Fibroblast of lung (primary cell): ENCODE results near the gene KCNJ6. TPM values are rescaled to one million over a fixed set of nuclear protein-coding genes. Genes with fewer than 3 reads are reported as not detected.

Experiments used
- DNase-seq, 2 donors: peaks; one replicate each; pipeline versions ENCODE4 v3.0.0 to v3.0.0-alpha.2; 2010; ENCODE audit warnings: low read depth in 2 of 2
- H2AFZ ChIP-seq: 2 replicates; pipeline ENCODE4 v1.5.1; 2012; ENCODE audit warnings: low read length, control low read depth, inconsistent platforms
- H3K27ac ChIP-seq: 2 replicates; pipeline ENCODE4 v1.5.1; 2011; ENCODE audit warnings: low read length, control low read depth; ENCODE audit not compliant: insufficient read depth
- H3K27me3 ChIP-seq: 2 replicates; pipeline ENCODE4 v1.5.1; 2011; ENCODE audit warnings: mild to moderate bottlenecking, low read length; ENCODE audit not compliant: control insufficient read depth, insufficient read depth
- H3K36me3 ChIP-seq: 2 replicates; pipeline ENCODE4 v1.5.1; 2011; ENCODE audit warnings: low read length; ENCODE audit not compliant: control insufficient read depth, insufficient read depth
- H3K4me1 ChIP-seq: 2 replicates; pipeline ENCODE4 v1.5.1; 2011; ENCODE audit warnings: low read length; ENCODE audit not compliant: control insufficient read depth, insufficient read depth; ENCODE audit errors: extremely low read depth
- H3K4me2 ChIP-seq: 2 replicates; pipeline ENCODE4 v1.5.1; 2011; ENCODE audit warnings: low read length, control low read depth; ENCODE audit not compliant: insufficient read depth; ENCODE audit errors: extremely low read depth
- H3K4me3 ChIP-seq, 4 experiments: fragments of 200-600 bp in 1 of 4; sonication (generic) in 1 of 4; replicated peaks in 1 of 4; 2 replicates each; pipeline ENCODE4 v1.5.1; 2011 to 2016; ENCODE audit warnings: low read length in 4 of 4, low read depth in 3 of 4, mild to moderate bottlenecking in 3 of 4, control low read depth in 2 of 4, inconsistent platforms in 1 of 4, mixed read lengths in 1 of 4; ENCODE audit not compliant: insufficient read depth in 1 of 4; ENCODE audit errors: control extremely low read depth in 1 of 4
- H3K79me2 ChIP-seq: 2 replicates; pipeline ENCODE4 v1.5.1; 2012; ENCODE audit warnings: mild to moderate bottlenecking, low read length, inconsistent platforms; ENCODE audit not compliant: control insufficient read depth, insufficient read depth
- H3K9ac ChIP-seq: 2 replicates; pipeline ENCODE4 v1.5.1; 2011; ENCODE audit warnings: mild to moderate bottlenecking, low read length, control low read depth; ENCODE audit not compliant: insufficient read depth
- H3K9me3 ChIP-seq: 2 replicates; pipeline ENCODE4 v1.5.1; 2012; ENCODE audit warnings: low read depth, low read length; ENCODE audit not compliant: control insufficient read depth, insufficient read depth
- H4K20me1 ChIP-seq: 2 replicates; pipeline ENCODE4 v1.5.1; 2011; ENCODE audit warnings: low read length; ENCODE audit not compliant: control insufficient read depth, insufficient read depth; ENCODE audit errors: extremely low read depth
- EZH2 ChIP-seq: IDR thresholded peaks from 2 replicates; pipeline ENCODE4 v1.5.1; 2012; ENCODE audit warnings: low read length, control low read depth, mild to moderate bottlenecking; ENCODE audit errors: missing control alignments
- polyA minus RNA-seq: library from RNA; depleted of rRNA, polyadenylated mRNA; stranded (reverse); fragments of >200 nt; gene quantifications from 2 replicates; pipeline ENCODE4 v1.2.3, GENCODE V29; 2011; ENCODE audit warnings: low replicate concordance
- polyA plus RNA-seq, 2 donors: library from polyadenylated mRNA; depleted of rRNA in 1 of 2; stranded (reverse) in 1 of 2; unstranded in 1 of 2; fragments of >200 nt; gene quantifications; 2 replicates each; pipeline ENCODE4 v1.2.1, GENCODE V29; 2011 to 2012; ENCODE audit warnings: missing spikeins in 1 of 2
- total RNA-seq: library from RNA; depleted of rRNA; stranded (reverse); fragments of >200 nt; gene quantifications from 2 replicates; pipeline ENCODE4 v1.2.1, GENCODE V29; 2014
- TF ChIP-seq, protein P1 (sequence below), 2 donors: IDR thresholded peaks in 1 of 2; conservative IDR thresholded peaks in 1 of 2; 1 replicate in 1 of 2; 2 replicates in 1 of 2; pipeline ENCODE4 v1.5.1; 2011 to 2012; ENCODE audit warnings: low read length in 2 of 2, control low read depth in 1 of 2, inconsistent platforms in 1 of 2, low read depth in 1 of 2, mild to moderate bottlenecking in 1 of 2

KCNJ6 gene, protein sequence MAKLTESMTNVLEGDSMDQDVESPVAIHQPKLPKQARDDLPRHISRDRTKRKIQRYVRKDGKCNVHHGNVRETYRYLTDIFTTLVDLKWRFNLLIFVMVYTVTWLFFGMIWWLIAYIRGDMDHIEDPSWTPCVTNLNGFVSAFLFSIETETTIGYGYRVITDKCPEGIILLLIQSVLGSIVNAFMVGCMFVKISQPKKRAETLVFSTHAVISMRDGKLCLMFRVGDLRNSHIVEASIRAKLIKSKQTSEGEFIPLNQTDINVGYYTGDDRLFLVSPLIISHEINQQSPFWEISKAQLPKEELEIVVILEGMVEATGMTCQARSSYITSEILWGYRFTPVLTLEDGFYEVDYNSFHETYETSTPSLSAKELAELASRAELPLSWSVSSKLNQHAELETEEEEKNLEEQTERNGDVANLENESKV
- total RNA-seq = under 0.01 TPM in 1 of 2 replicates, not detected in the other
- 0.03 and 7.6 TPM in 2 replicates for polyA plus RNA-seq
- 0.02 and 4.7 TPM in 2 replicates for polyA plus RNA-seq (2012)
- polyA minus RNA-seq = 5.8 TPM in 1 of 2 replicates, not detected in the other

DNA sequence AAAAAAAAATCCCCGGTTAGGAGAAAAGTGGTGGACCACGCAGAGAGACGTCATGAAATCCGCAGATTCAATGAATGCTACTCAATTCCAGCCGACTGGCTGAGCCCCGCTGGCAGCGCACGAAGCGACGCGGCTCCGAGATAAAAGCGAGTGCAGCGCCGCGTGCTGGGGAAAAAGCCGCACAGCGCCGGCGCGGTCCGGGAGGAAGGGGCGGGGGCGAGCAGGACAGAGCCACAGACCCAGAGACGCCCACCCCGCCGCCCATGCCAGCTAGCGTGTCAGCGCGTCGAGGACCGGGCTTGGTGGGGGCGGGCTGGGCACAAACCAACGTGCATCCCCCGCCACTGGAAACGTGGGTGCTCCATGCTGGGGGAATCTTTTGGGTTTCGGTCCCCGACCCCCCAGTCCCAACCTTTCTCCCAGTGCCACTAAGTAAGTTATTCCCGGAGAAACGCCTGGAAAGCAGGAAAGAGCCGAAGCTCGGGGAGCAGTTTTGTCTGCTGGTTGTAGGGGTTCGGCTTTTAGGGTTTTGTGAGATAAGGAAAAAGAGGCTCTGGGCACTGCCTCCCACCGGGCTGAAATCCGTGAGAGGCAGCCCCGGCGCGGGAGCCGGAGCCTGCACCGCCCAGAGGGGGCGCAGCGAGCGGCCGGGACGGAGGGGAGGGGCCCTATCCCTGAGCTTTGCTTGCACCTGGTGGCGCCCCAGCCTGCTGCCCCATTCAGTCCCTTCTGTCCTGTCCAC lies at the start of gene KCNJ6:
Gene KCNJ6, minus strand, starts transcription at position 148 of the 742 bp plus-strand sequence. CDS start 75,775 bp downstream, outside the sequence.
- peak within 1 kb of the TSS; percentile 14 for H2AFZ ChIP-seq
- no peaks in the 10 kb centered on the region for H3K9me3 ChIP-seq
- peak; percentile 41 to 59 for DNase-seq
- peak within 1 kb of the TSS; percentile 69 for H3K4me2 ChIP-seq
- peak within 1 kb of the TSS; percentile 35 to 58 (median 50) for H3K4me3 ChIP-seq
- peak within 1 kb of the TSS; percentile 62 for H3K9ac ChIP-seq
- H3K27me3 ChIP-seq = peaks cover 13% of the 10 kb centered on the region
- H3K27ac ChIP-seq = peak within 1 kb of the TSS; percentile 28
- H3K4me1 ChIP-seq = peaks cover 4% of the 10 kb centered on the region
- no peaks in the 10 kb centered on the region for H3K79me2 ChIP-seq
- TF ChIP-seq, protein P1, sequence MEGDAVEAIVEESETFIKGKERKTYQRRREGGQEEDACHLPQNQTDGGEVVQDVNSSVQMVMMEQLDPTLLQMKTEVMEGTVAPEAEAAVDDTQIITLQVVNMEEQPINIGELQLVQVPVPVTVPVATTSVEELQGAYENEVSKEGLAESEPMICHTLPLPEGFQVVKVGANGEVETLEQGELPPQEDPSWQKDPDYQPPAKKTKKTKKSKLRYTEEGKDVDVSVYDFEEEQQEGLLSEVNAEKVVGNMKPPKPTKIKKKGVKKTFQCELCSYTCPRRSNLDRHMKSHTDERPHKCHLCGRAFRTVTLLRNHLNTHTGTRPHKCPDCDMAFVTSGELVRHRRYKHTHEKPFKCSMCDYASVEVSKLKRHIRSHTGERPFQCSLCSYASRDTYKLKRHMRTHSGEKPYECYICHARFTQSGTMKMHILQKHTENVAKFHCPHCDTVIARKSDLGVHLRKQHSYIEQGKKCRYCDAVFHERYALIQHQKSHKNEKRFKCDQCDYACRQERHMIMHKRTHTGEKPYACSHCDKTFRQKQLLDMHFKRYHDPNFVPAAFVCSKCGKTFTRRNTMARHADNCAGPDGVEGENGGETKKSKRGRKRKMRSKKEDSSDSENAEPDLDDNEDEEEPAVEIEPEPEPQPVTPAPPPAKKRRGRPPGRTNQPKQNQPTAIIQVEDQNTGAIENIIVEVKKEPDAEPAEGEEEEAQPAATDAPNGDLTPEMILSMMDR (conservative IDR thresholded peaks at IDR 0.05 in 1 of 2, IDR thresholded peaks at IDR 0.05 in 1 of 2; ENCODE audit: low read depth in 1 of 2, low read length in 2 of 2) = peak; percentile 73 to 84
- no peak for TF ChIP-seq EZH2
- H3K36me3 ChIP-seq = no peaks in the 10 kb centered on the region
- H4K20me1 ChIP-seq = no peaks in the 10 kb centered on the region

DNA sequence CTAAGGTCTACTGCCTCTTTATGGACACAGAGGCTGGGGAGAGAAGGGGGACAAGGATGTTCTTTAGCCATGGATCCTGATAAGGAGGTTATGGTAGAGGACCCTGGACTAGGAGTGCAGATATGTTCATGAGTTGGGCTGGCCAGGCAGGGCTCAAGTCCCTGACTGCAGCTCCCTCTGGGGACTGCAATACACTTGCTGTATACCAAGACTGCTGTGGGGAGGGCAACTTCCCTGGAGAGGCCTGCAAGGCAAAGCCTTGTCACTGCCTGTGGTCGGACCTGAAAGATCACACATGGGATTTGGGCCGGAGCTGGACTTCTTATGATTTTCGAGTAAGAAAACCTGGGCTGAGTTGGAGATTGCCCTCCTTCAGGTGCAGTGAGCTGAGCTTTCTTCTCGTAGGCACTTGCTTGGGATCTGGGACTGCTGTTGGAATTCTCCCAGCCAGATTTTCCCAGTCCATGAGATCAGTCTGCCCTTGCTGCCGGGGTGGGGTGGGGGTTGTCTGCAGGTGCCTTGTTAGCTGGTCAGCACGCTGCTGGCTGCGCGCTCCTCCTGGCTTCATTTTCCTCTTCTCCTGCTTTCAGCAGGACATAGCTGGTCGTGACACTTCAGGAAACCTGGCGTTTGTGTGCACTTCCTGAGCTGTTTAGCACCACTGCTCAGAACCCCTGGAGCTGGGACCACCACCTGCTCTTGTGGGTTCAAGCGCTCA lies 49.0 kb upstream of the KCNJ6 start:
- no peaks in the 10 kb centered on the region for H3K79me2 ChIP-seq
- no peak overlapping the region for H3K4me3 ChIP-seq
- H3K27ac ChIP-seq = no peak overlapping the region
- H2AFZ ChIP-seq = no peak overlapping the region
- no peaks in the 10 kb centered on the region for H4K20me1 ChIP-seq
- no peaks in the 10 kb centered on the region for H3K4me1 ChIP-seq
- H3K27me3 ChIP-seq = peaks cover 2% of the 10 kb centered on the region
- H3K9ac ChIP-seq = no peak overlapping the region
- no peak for DNase-seq
- TF ChIP-seq, protein P1 (conservative IDR thresholded peaks at IDR 0.05 in 1 of 2, IDR thresholded peaks at IDR 0.05 in 1 of 2; ENCODE audit: low read depth in 1 of 2, low read length in 2 of 2) = no peak
- TF ChIP-seq EZH2 = no peak
- H3K36me3 ChIP-seq = no peaks in the 10 kb centered on the region
- H3K4me2 ChIP-seq = no peak overlapping the region
- no peaks in the 10 kb centered on the region for H3K9me3 ChIP-seq

DNA sequence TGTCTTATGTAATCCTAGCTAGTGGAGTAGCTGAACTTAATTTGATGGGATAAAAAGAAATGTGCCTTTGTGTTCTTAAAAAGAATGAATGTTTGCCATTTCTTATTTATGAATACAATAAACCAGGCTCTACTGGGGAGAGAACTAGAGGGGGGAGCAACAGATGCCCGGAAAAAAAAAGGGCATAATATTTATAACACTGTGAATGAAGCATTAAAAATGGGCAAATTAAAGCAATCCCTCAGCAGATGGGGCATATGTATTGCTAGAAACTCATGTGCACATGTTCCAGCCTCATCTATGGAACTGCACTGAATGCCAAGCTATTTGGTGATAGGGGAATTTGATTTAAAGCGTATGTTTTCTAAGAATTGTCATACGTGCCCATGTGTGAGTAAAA lies 42.3 kb upstream of the KCNJ6 start:
- Histone ChIP-seq H3K36me3 (no peaks in the 10 kb centered on the region), H3K27ac (no peak overlapping the region), H2AFZ (no peak overlapping the region), H3K4me3 (no peak overlapping the region), H3K27me3 (peaks cover 2% of the 10 kb centered on the region), H3K4me1 (no peaks in the 10 kb centered on the region), H3K4me2 (no peak overlapping the region), H3K9ac (no peak overlapping the region), H4K20me1 (no peaks in the 10 kb centered on the region), H3K79me2 (no peaks in the 10 kb centered on the region), H3K9me3 (no peaks in the 10 kb centered on the region)
- no peak for DNase-seq
- TF ChIP-seq, protein P1 (conservative IDR thresholded peaks at IDR 0.05 in 1 of 2, IDR thresholded peaks at IDR 0.05 in 1 of 2; ENCODE audit: low read depth in 1 of 2, low read length in 2 of 2) = no peak
- TF ChIP-seq EZH2 = no peak
